Measurements from ENCODE around the gene SLC6A11. TPM values are rescaled to one million over a fixed set of nuclear protein-coding genes. Genes with fewer than 3 reads are reported as not detected.

Gene SLC6A11
- 2.7 and 3.2 TPM in 2 replicates for total RNA-seq

GRCh38 chr3:10816019-10816862, at the start of gene SLC6A11:
Gene SLC6A11 (plus strand): TSS chr3:10816228. CDS start chr3:10816266, 38 bp downstream.

Other genes starting within 250 kb of the SLC6A11 start
- not detected in 2 replicates for gene SLC6A1, start 176.5 kb downstream of the SLC6A11 start, total RNA-seq

Data from tracheal epithelial cell (primary cell).